Nephron progenitor cell (in vitro differentiated cells): Measurements from ENCODE around the gene SORL1.
A peak's percentile ranks its signal among the peaks of the same experiment; 100 is the strongest.

Experiments used
- DNase-seq: peaks from one replicate; pipeline ENCODE4 v3.0.0; 2021
- H3K27ac Mint-ChIP-seq: 2 replicates; pipeline ENCODE4 v1.8.0; 2021; ENCODE audit warnings: mild to moderate bottlenecking, moderate library complexity, mixed read lengths
- H3K27me3 Mint-ChIP-seq: 2 replicates; pipeline ENCODE4 v1.8.0; 2021; ENCODE audit warnings: mild to moderate bottlenecking, low read depth, mixed read lengths; ENCODE audit not compliant: poor library complexity
- H3K36me3 Mint-ChIP-seq: 2 replicates; pipeline ENCODE4 v1.8.0; 2021; ENCODE audit warnings: low read depth, mixed read lengths
- H3K4me1 Mint-ChIP-seq: 2 replicates; pipeline ENCODE4 v1.8.0; 2021; ENCODE audit warnings: mixed read lengths
- H3K4me3 Mint-ChIP-seq: 2 replicates; pipeline ENCODE4 v1.8.0; 2021; ENCODE audit warnings: mild to moderate bottlenecking, moderate library complexity, mixed read lengths
- H3K9me3 Mint-ChIP-seq: 2 replicates; pipeline ENCODE4 v1.8.0; 2021; ENCODE audit warnings: mild to moderate bottlenecking, moderate library complexity, mixed read lengths
- TF ChIP-seq, protein P1 (sequence below): fragments of 200-600 bp; sonication (generic); IDR thresholded peaks from 2 replicates; pipeline ENCODE4 v1.5.0; 2021; ENCODE audit warnings: antibody characterized with exemption

SORL1 gene

DNA sequence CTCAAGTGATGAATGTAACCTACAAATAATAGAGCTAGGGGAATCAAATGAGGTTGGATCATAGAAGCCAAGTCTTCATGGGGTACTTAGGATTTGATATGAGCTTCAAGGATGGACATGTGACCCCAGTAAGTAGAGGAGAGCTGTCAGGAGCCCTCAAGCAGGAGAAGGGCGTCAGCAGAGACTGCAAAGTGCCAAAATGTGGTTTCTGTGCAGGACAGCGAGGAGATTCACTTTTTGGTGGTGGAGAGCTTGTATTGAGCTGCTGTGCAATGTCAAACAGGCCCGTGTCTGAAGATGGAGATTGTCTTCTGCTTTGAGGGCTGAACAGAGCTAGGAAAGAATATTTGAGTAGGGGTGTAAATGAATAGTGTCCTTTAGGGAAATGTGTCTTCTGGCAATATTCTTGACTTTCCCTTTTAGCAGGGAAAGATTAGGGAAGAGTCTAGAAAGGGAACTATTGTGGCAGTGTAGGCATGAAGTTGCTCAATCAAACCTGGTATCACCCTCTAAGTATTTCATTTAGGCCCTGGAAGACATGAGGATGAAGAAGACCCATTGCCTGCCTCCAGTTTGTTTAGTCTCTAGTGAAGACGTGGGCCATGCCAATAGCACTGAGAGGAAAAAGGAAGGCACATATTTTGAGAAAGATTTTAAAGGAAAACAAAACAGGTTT lies 31.8 kb downstream of the SORL1 start:
- Mint-ChIP-seq H3K4me1 (peaks cover 72% of the 10 kb centered on the region), H3K27me3 (peaks cover 3% of the 10 kb centered on the region), H3K27ac (peak overlapping the region; percentile 13), H3K9me3 (no peaks in the 10 kb centered on the region), H3K36me3 (peaks cover 36% of the 10 kb centered on the region), H3K4me3 (no peak overlapping the region)
- DNase-seq, result no peak
- TF ChIP-seq, protein P1, sequence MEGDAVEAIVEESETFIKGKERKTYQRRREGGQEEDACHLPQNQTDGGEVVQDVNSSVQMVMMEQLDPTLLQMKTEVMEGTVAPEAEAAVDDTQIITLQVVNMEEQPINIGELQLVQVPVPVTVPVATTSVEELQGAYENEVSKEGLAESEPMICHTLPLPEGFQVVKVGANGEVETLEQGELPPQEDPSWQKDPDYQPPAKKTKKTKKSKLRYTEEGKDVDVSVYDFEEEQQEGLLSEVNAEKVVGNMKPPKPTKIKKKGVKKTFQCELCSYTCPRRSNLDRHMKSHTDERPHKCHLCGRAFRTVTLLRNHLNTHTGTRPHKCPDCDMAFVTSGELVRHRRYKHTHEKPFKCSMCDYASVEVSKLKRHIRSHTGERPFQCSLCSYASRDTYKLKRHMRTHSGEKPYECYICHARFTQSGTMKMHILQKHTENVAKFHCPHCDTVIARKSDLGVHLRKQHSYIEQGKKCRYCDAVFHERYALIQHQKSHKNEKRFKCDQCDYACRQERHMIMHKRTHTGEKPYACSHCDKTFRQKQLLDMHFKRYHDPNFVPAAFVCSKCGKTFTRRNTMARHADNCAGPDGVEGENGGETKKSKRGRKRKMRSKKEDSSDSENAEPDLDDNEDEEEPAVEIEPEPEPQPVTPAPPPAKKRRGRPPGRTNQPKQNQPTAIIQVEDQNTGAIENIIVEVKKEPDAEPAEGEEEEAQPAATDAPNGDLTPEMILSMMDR, result no peak

DNA sequence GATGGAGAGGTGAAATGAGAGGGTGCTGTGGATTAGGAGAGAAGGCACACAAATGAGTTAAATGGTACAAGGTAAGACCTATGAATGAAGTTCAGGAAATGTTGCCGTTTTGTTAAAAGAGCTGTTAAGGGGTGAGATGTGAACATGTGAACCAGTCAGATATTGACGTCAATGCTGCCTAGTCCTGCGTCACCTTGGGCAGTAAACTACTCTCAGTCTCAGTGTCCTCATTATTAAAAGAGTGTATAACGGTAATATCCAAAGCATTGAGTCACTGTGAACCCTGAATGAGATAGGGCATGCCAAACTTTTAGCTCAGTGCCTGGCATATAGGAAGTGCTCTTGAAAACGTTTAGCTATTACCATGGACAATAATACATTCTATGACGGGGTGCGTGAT lies 33.1 kb downstream of the SORL1 start:
- TF ChIP-seq, protein P1, result no peak
- Mint-ChIP-seq H3K27me3 (peaks cover 3% of the 10 kb centered on the region), H3K4me3 (no peak overlapping the region), H3K9me3 (no peaks in the 10 kb centered on the region), H3K4me1 (peaks cover 72% of the 10 kb centered on the region), H3K36me3 (peaks cover 49% of the 10 kb centered on the region), H3K27ac (peak overlapping the region; percentile 1)
- DNase-seq, result no peak

DNA sequence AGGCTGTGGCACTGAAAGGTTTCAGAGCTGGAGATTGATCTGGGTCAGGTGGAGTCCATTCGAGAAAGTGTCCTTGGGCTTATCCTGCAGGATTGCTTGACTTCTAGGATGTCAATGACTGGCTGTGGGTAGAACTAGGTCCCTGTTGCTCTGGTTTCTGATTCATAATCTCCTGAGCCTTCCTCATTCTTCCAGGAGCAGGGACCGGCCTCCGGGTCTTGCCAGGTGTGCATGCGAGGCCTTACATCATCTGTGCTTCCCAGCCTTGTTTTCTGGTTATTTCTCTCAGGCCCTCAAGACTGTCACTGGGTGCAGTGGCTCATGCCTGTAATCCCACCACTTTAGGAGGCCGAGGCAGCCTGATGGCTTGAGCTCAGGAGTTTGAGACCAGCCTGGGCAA lies 33.9 kb downstream of the SORL1 start:
- H3K36me3 Mint-ChIP-seq, result peaks cover 56% of the 10 kb centered on the region

DNA sequence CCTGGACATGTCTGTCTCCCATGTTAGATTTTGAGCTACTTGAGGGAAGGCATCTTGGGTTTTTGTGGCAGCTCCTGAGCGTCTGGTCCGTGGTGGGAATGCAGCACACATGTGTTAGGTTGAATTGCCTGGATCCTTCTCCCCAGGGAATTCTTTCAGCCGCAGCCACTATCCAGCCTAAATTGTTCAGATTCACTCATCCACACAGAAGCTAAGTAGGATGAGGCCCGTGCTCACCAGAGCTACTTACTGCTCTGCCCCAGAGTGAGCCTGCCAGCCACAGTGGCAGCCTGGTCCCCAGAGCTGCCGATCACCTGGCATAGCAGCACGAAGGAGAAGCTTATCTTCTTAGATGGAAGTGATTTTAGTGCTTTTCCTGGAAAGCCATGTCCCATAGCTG lies 35.1 kb downstream of the SORL1 start:
- TF ChIP-seq, protein P1, result no peak
- DNase-seq, result no peak
- Mint-ChIP-seq H3K27me3 (peaks cover 3% of the 10 kb centered on the region), H3K36me3 (peaks cover 65% of the 10 kb centered on the region), H3K4me1 (peaks cover 63% of the 10 kb centered on the region), H3K9me3 (no peaks in the 10 kb centered on the region), H3K27ac (peak overlapping the region; percentile 49), H3K4me3 (no peak overlapping the region)

More for the DNA sequence above, 33.9 kb downstream of the SORL1 start:
- H3K4me1 Mint-ChIP-seq, result peaks cover 68% of the 10 kb centered on the region
- no peak overlapping the region for H3K4me3 Mint-ChIP-seq
- TF ChIP-seq, protein P1, result no peak
- DNase-seq, result no peak
- no peaks in the 10 kb centered on the region for H3K9me3 Mint-ChIP-seq
- H3K27me3 Mint-ChIP-seq, result peaks cover 3% of the 10 kb centered on the region
- H3K27ac Mint-ChIP-seq, result no peak overlapping the region

DNA sequence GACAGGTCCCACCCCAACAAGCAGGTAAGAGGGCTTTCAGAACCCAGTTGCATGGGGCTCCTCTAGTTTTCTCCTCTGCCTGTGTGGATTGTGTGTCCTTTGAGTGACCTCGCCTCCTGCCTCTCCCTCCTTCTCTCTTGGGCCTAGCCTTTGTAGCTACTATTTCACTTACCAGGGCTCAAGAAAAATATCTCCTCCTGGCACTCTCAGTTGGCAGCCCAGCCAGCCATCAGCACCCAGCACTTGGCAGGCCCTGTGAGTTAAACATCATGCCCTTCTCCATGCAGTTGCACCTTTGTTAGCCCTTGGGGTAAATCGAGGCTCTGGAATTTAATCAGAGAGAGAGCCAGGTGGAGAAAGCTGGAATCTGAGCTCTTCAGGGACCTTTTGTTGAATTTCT lies 36.1 kb downstream of the SORL1 start:
- H3K27ac Mint-ChIP-seq, result peak overlapping the region; percentile 64
- H3K9me3 Mint-ChIP-seq, result no peaks in the 10 kb centered on the region
- TF ChIP-seq, protein P1, result no peak
- peaks cover 53% of the 10 kb centered on the region for H3K4me1 Mint-ChIP-seq
- peaks cover 65% of the 10 kb centered on the region for H3K36me3 Mint-ChIP-seq
- DNase-seq, result no peak
- peak overlapping the region; percentile 30 for H3K4me3 Mint-ChIP-seq
- H3K27me3 Mint-ChIP-seq, result peaks cover 3% of the 10 kb centered on the region

DNA sequence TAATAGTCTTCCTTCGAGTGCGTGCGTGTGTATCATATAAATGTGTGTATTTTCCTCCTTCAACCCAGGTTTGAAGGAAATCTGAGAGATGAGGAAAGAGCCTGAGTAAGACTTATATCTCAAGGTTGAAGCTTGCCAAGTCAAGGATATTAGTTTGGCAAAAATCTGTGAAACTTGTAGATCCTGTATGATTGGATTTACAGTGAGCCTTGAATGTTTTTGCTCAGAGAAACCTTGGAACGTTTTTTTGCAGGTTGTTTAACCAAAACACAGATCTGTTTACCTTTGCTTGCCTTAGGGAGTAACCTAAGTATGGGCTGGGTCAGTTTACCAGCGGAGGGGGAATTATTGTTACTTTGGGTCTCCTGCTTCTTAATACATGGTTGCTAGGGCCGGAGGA lies 36.5 kb downstream of the SORL1 start:
- Mint-ChIP-seq H3K27ac (peak overlapping the region; percentile 64), H3K9me3 (no peaks in the 10 kb centered on the region), H3K36me3 (peaks cover 68% of the 10 kb centered on the region), H3K27me3 (peaks cover 3% of the 10 kb centered on the region), H3K4me3 (peak overlapping the region; percentile 30), H3K4me1 (peaks cover 49% of the 10 kb centered on the region)
- no peak for DNase-seq
- TF ChIP-seq, protein P1, result no peak
